Activated T-helper 1 cell treated with anti-CD3 and anti-CD28 coated beads, Interleukin-12 subunit alpha, Interleukin-12 subunit beta, Interleukin-2, Interleukin-4 antibody, amounts not matched to agents 30 ng/mL and 10 ng/mL and 1 ng/mL, durations not matched to agents 14 hours and 24 hours and 36 hours (primary cell): ENCODE data around the gene ANGPT4. TPM values are rescaled to one million over a fixed set of nuclear protein-coding genes. Genes with fewer than 3 reads are reported as not detected.

Experiments
- DNase-seq: peaks from one replicate; pipeline ENCODE4 v3.0.0; 2021; ENCODE audit warnings: low spot score
- H3K27ac Mint-ChIP-seq: one replicate; pipeline ENCODE4 v1.8.0; 2021; ENCODE audit warnings: mild to moderate bottlenecking, mixed read lengths
- H3K27me3 Mint-ChIP-seq: one replicate; pipeline ENCODE4 v1.8.0; 2022; ENCODE audit warnings: mild to moderate bottlenecking, moderate library complexity, mixed read lengths; ENCODE audit not compliant: insufficient read depth
- H3K36me3 Mint-ChIP-seq: one replicate; pipeline ENCODE4 v1.8.0; 2021; ENCODE audit warnings: low read depth, mixed read lengths
- H3K4me1 Mint-ChIP-seq: one replicate; pipeline ENCODE4 v1.8.0; 2021; ENCODE audit warnings: low read depth, mixed read lengths
- H3K4me3 Mint-ChIP-seq: one replicate; pipeline ENCODE4 v1.8.0; 2021; ENCODE audit warnings: mild to moderate bottlenecking, moderate library complexity, mixed read lengths
- H3K9me3 Mint-ChIP-seq: one replicate; pipeline ENCODE4 v1.8.0; 2021; ENCODE audit warnings: mixed read lengths
- intact Hi-C: fragments of 100-400 bp; cut with micrococcal nuclease; formaldehyde crosslinking; loops from one replicate; pipeline ENCODE4 v1.15.1; 2024
- total RNA-seq: library from RNA; stranded (reverse); gene quantifications from 2 replicates; pipeline ENCODE4 v1.2.3, GENCODE V29; 2022

Gene ANGPT4
- total RNA-seq, 1 donor from 2014 or later: not detected

GRCh38 chr20:841568-842546 lies 74.3 kb downstream of the ANGPT4 start:
- no peak overlapping the region for H3K27ac Mint-ChIP-seq

GRCh38 chr20:840858-841567 lies 75.1 kb downstream of the ANGPT4 start:
- peaks cover 2% of the 10 kb centered on the region for H3K27me3 Mint-ChIP-seq
- H3K36me3 Mint-ChIP-seq: peaks cover 17% of the 10 kb centered on the region
- no peaks in the 10 kb centered on the region for H3K9me3 Mint-ChIP-seq
- peaks cover 57% of the 10 kb centered on the region for H3K4me1 Mint-ChIP-seq
- no peak for DNase-seq
- H3K4me3 Mint-ChIP-seq: peak overlapping the region; percentile 66
- intact Hi-C loops: loop anchor here (5.0 kb wide), 1 partner anchor 1366 kb away; no protein-coding TSS in a partner anchor
- H3K27ac Mint-ChIP-seq: no peak overlapping the region

More at GRCh38 chr20:841568-842546, 74.3 kb downstream of the ANGPT4 start:
- H3K4me3 Mint-ChIP-seq: peak overlapping the region; percentile 72
- DNase-seq: no peak
- H3K36me3 Mint-ChIP-seq: peaks cover 16% of the 10 kb centered on the region
- H3K27me3 Mint-ChIP-seq: peaks cover 2% of the 10 kb centered on the region
- intact Hi-C loops: loop anchor here (5.0 kb wide), 1 partner anchor 1365 kb away; no protein-coding TSS in a partner anchor
- H3K4me1 Mint-ChIP-seq: peaks cover 57% of the 10 kb centered on the region
- H3K9me3 Mint-ChIP-seq: no peaks in the 10 kb centered on the region

GRCh38 chr20:840503-840857 lies 75.7 kb downstream of the ANGPT4 start:
- no peak for DNase-seq
- Mint-ChIP-seq H3K36me3 (peaks cover 17% of the 10 kb centered on the region), H3K4me3 (peak overlapping the region; percentile 66), H3K27me3 (peaks cover 2% of the 10 kb centered on the region), H3K4me1 (peaks cover 58% of the 10 kb centered on the region), H3K27ac (no peak overlapping the region), H3K9me3 (no peaks in the 10 kb centered on the region)
- intact Hi-C loops: loop anchor here (5.0 kb wide), 1 partner anchor 1367 kb away; no protein-coding TSS in a partner anchor

- no peak for DNase-seq
- H3K27me3 Mint-ChIP-seq: peaks cover 2% of the 10 kb centered on the region
- peaks cover 19% of the 10 kb centered on the region for H3K36me3 Mint-ChIP-seq
- intact Hi-C loops: loop anchor here (5.0 to 10.0 kb wide), 4 partner anchors 388 to 1815 kb away; partner anchors contain the start of genes NOP56 and RAD21L1
- H3K9me3 Mint-ChIP-seq: no peaks in the 10 kb centered on the region
- peak overlapping the region; percentile 66 for H3K4me3 Mint-ChIP-seq
- H3K27ac Mint-ChIP-seq: no peak overlapping the region
- H3K4me1 Mint-ChIP-seq: peaks cover 67% of the 10 kb centered on the region
Measured at GRCh38 chr20:839626-840025, 76.5 kb downstream of the ANGPT4 start.

GRCh38 chr20:839015-839414 lies 77.1 kb downstream of the ANGPT4 start:
- H3K27ac Mint-ChIP-seq: no peak overlapping the region
- no peak overlapping the region for H3K4me3 Mint-ChIP-seq
- no peak for DNase-seq
- peaks cover 67% of the 10 kb centered on the region for H3K4me1 Mint-ChIP-seq
- peaks cover 2% of the 10 kb centered on the region for H3K27me3 Mint-ChIP-seq
- H3K9me3 Mint-ChIP-seq: no peaks in the 10 kb centered on the region
- H3K36me3 Mint-ChIP-seq: peaks cover 19% of the 10 kb centered on the region
- intact Hi-C loops: loop anchor here (5.0 to 10.0 kb wide), 3 partner anchors 388 to 1816 kb away; partner anchors contain the start of genes NOP56 and RAD21L1

GRCh38 chr20:836190-836589 lies 79.9 kb downstream of the ANGPT4 start:
- H3K9me3 Mint-ChIP-seq: no peaks in the 10 kb centered on the region
- intact Hi-C loops: loop anchor here (5.0 to 10.0 kb wide), 3 partner anchors 391 to 1819 kb away; partner anchors contain the start of genes NOP56 and RAD21L1
- DNase-seq: no peak
- peaks cover 67% of the 10 kb centered on the region for H3K4me1 Mint-ChIP-seq
- peaks cover 19% of the 10 kb centered on the region for H3K36me3 Mint-ChIP-seq
- peaks cover 2% of the 10 kb centered on the region for H3K27me3 Mint-ChIP-seq
- H3K27ac Mint-ChIP-seq: peak overlapping the region; percentile 84
- peak overlapping the region; percentile 77 for H3K4me3 Mint-ChIP-seq

- H3K27ac Mint-ChIP-seq: peak overlapping the region; percentile 82
- no peak for DNase-seq
- H3K4me3 Mint-ChIP-seq: peak overlapping the region; percentile 77
- intact Hi-C loops: loop anchor here (2.0 to 10.0 kb wide), 4 partner anchors 392 to 1819 kb away; partner anchors contain the start of genes NOP56 and RAD21L1
- H3K4me1 Mint-ChIP-seq: peaks cover 66% of the 10 kb centered on the region
- no peaks in the 10 kb centered on the region for H3K9me3 Mint-ChIP-seq
- H3K36me3 Mint-ChIP-seq: peaks cover 19% of the 10 kb centered on the region
- H3K27me3 Mint-ChIP-seq: peaks cover 2% of the 10 kb centered on the region
Measured at GRCh38 chr20:835608-836045, 80.5 kb downstream of the ANGPT4 start.

DNA sequence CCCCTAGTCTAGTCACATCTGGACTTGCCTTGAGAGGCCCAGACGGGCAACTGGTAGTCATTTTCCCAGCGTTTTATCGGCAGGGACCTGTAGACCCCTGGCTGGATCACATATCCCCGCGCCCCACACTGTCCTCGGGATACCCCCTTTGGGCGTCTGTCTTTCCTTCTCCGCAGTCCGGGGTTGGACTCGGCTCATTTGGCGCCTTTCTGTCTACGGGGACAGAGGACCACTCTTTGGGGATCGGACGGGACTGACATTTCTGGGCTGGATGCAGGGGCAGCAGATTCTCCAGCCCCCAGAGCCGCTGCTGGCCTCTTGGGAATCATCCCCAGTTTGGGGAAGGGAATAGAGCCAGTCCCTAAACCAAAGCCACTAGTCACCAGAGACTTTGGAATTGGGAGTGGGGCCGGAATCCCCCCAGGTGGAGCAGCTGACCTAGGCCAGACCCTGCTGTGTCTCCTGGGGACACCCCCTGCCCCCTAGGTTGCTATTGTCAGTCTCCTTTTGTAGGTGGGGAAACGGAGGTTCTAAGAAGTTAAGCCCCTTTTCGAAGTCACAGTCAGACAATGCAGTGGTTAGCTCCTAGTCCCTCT lies 81.9 kb downstream of the ANGPT4 start:
- intact Hi-C loops: loop anchor here (2.0 to 10.0 kb wide), 5 partner anchors 372 to 1821 kb away; partner anchors contain the start of genes NOP56, STK35 and TBC1D20
- DNase-seq: no peak
- Mint-ChIP-seq H3K4me3 (peak overlapping the region; percentile 81), H3K27me3 (peaks cover 2% of the 10 kb centered on the region), H3K9me3 (no peaks in the 10 kb centered on the region), H3K4me1 (peaks cover 57% of the 10 kb centered on the region), H3K27ac (peak overlapping the region; percentile 84), H3K36me3 (peaks cover 16% of the 10 kb centered on the region)

DNA sequence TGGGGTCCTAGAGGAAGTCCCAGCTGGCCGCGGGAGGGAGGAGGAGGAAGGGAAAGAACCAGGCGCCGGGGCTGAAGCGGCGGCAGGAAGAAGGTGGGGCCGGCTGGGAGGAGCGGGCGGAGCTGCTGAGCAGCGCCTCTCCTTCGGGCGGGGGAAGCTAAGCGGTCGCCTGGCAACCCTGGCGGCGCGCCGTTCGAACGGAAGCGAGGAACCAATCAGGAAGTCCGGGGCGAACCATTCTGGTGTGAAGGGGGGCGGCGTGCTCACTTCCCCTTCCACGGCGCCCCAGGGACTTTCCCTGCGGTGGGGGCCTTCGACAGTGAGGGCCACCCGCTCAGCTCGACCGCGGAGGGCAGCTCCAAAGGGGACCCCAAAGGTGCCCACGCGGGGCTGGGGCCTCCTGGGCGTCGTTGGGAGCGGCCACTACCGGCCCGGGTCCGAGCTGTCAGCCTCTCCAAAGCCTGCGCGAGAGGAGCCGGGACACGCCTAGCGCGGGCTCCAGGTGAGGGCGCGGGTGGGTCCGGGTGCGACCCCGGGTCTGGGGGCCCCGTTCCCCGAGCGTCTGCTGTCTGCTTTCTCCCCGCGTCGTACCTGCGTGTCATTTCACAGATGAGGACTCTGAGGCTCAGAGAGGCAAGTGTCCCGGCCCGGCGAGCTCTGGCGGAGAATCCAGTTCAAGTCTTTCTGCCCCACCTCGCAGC lies 82.5 kb downstream of the ANGPT4 start, which contains the start of gene FAM110A:
Gene FAM110A (plus strand): TSS at position 266 of the 701 bp plus-strand sequence. CDS start 11,090 bp downstream, outside the sequence.
- H3K4me1 Mint-ChIP-seq: peaks cover 51% of the 10 kb centered on the region
- peak within 1 kb of the TSS; percentile 86 for H3K27ac Mint-ChIP-seq

DNA sequence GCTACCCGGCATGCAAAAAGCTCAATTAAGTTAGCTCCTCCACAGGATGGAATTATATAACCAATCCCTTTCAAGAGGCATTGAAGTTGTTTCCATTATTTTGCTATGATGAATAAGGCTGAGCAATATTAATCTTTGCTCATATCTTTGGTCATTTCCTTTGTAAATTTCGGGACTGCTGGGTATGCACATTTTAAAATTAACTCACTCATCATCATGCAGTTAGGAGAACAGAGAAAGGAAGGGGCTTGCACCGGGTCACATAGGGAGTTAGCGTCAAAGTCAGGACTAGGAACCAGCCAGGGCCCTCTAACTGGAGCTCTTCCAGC lies 83.0 kb downstream of the ANGPT4 start:
- intact Hi-C loops: loop anchor here (1.0 to 10.0 kb wide), 9 partner anchors 11 to 1822 kb away; partner anchors contain the start of genes CSNK2A1, NOP56, PSMF1 and SRXN1
- no peak for DNase-seq
- Mint-ChIP-seq H3K27me3 (peaks cover 2% of the 10 kb centered on the region), H3K4me1 (peaks cover 45% of the 10 kb centered on the region), H3K36me3 (peaks cover 11% of the 10 kb centered on the region), H3K4me3 (peak overlapping the region; percentile 81), H3K27ac (peak overlapping the region; percentile 86), H3K9me3 (no peaks in the 10 kb centered on the region)

More for the DNA sequence above, 82.5 kb downstream of the ANGPT4 start, which contains the start of gene FAM110A:
- DNase-seq: peak; percentile 95
- intact Hi-C loops: loop anchor here (1.0 to 10.0 kb wide), 10 partner anchors 11 to 1821 kb away; partner anchors contain the start of genes CSNK2A1, NOP56, PSMF1 and SRXN1
- Mint-ChIP-seq H3K27me3 (peaks cover 2% of the 10 kb centered on the region), H3K36me3 (peaks cover 16% of the 10 kb centered on the region), H3K4me3 (peak within 1 kb of the TSS; percentile 81), H3K9me3 (no peaks in the 10 kb centered on the region)

GRCh38 chr20:831956-832355 lies 84.2 kb downstream of the ANGPT4 start:
- Mint-ChIP-seq H3K9me3 (no peaks in the 10 kb centered on the region), H3K36me3 (peaks cover 7% of the 10 kb centered on the region), H3K27me3 (no peaks in the 10 kb centered on the region)

More at GRCh38 chr20:831956-832355, 84.2 kb downstream of the ANGPT4 start:
- Mint-ChIP-seq H3K4me3 (no peak overlapping the region), H3K4me1 (peaks cover 36% of the 10 kb centered on the region), H3K27ac (no peak overlapping the region)
- no peak for DNase-seq
- intact Hi-C loops: loop anchor here (2.0 to 10.0 kb wide), 6 partner anchors 179 to 1823 kb away; partner anchors contain the start of genes NOP56, PSMF1, SRXN1 and STK35
